AG04450 (cell line): ENCODE data around the gene DYNLT4. TPM values are rescaled to one million over a fixed set of nuclear protein-coding genes. Genes with fewer than 3 reads are reported as not detected.

Experiments
- CTCF ChIA-PET: fragments of 300-600, 350-600 bp; formaldehyde crosslinking; extraction: SDS; loops from one replicate; lab custom pipeline; 2022; ENCODE audit warnings: antibody characterized with exemption, inconsistent platforms; lab: Charles Lee
- POLR2A ChIA-PET: fragments of 350-600 bp; formaldehyde crosslinking; extraction: SDS; loops from one replicate; lab custom pipeline; 2021; ENCODE audit warnings: antibody characterized with exemption, inconsistent platforms; lab: Yijun Ruan, JAX
- DNase-seq: peaks from one replicate; pipeline ENCODE4 v3.0.0-alpha.2; 2011; ENCODE audit warnings: low read depth, low spot score
- H3K27ac ChIP-seq: one replicate; pipeline ENCODE4 v1.5.1; 2012; ENCODE audit warnings: low read depth, low read length, control low read depth
- H3K27me3 ChIP-seq: one replicate; pipeline ENCODE4 v1.6.0; 2012; ENCODE audit warnings: low read length; ENCODE audit not compliant: control insufficient read depth, insufficient read depth
- H3K4me3 ChIP-seq: 2 replicates; pipeline ENCODE4 v1.5.1; 2011; ENCODE audit warnings: mild to moderate bottlenecking, low read depth, low read length, control low read depth
- H3K9me3 ChIP-seq: 2 replicates; pipeline ENCODE4 v1.5.1; 2012; ENCODE audit warnings: low read length; ENCODE audit not compliant: control insufficient read depth, insufficient read depth
- CTCF ChIP-seq: IDR thresholded peaks from 2 replicates; pipeline ENCODE4 v1.5.1; 2011; ENCODE audit warnings: low read depth, low read length, control low read depth, inconsistent platforms
- polyA plus RNA-seq: library from polyadenylated mRNA; depleted of rRNA; stranded (reverse); fragments of >200 nt; gene quantifications from 2 replicates; pipeline ENCODE4 v1.2.3, GENCODE V29; 2011

The DYNLT4 gene
- polyA plus RNA-seq, 1 experiment: not detected

GRCh38 chr1:44777969-44778635 lies 29.0 kb downstream of the DYNLT4 start:
- no peak for DNase-seq
- H3K27ac ChIP-seq: peak overlapping the region; percentile 21
- H3K4me3 ChIP-seq: peak overlapping the region; percentile 92
- H3K9me3 ChIP-seq: no peaks in the 10 kb centered on the region; the same call in 1 of the 2 replicates
- no peak for TF ChIP-seq CTCF
- ChIA-PET POLR2A (interaction anchor here (1.0 kb wide), 1 partner anchor 41 kb away, joined by 3 read pairs; no protein-coding TSS in a partner anchor), CTCF (interaction anchor here (0.8 to 1.3 kb wide), 4 partner anchors 7 to 236 kb away, joined by 3 to 4 read pairs (median 3); partner anchors contain the start of gene PLK3)
- no peaks in the 10 kb centered on the region for H3K27me3 ChIP-seq

GRCh38 chr1:44777547-44777946 lies 29.6 kb downstream of the DYNLT4 start:
- Histone ChIP-seq H3K9me3 (no peaks in the 10 kb centered on the region; the same call in 1 of the 2 replicates), H3K4me3 (peak overlapping the region; percentile 92), H3K27me3 (no peaks in the 10 kb centered on the region), H3K27ac (peak overlapping the region; percentile 21)
- TF ChIP-seq CTCF: no peak
- no peak for DNase-seq
- ChIA-PET CTCF (interaction anchor here (0.8 to 1.3 kb wide), 4 partner anchors 8 to 237 kb away, joined by 3 to 4 read pairs (median 3); partner anchors contain the start of gene PLK3), POLR2A (interaction anchor here (1.0 kb wide), 1 partner anchor 41 kb away, joined by 3 read pairs; no protein-coding TSS in a partner anchor)

GRCh38 chr1:44776730-44777068 lies 30.5 kb downstream of the DYNLT4 start:
- Histone ChIP-seq H3K27ac (peak overlapping the region; percentile 21), H3K4me3 (peak overlapping the region; percentile 92), H3K9me3 (no peaks in the 10 kb centered on the region; the same call in 1 of the 2 replicates), H3K27me3 (no peaks in the 10 kb centered on the region)
- ChIA-PET CTCF (interaction anchor here (0.9 to 2.0 kb wide), 4 partner anchors 14 to 48 kb away, joined by 4 to 6 read pairs (median 4); partner anchors contain the start of gene PLK3), POLR2A (interaction anchor here (0.6 to 2.5 kb wide), 8 partner anchors 10 to 563 kb away, joined by 3 to 23 read pairs (median 11); partner anchors contain the start of genes BEST4, PLK3 and RNU5D-1)
- DNase-seq: no peak
- TF ChIP-seq CTCF: no peak

GRCh38 chr1:44775930-44776729 lies 31.0 kb downstream of the DYNLT4 start:
- Histone ChIP-seq H3K4me3 (peak overlapping the region; percentile 92), H3K27ac (peak overlapping the region; percentile 96), H3K27me3 (no peaks in the 10 kb centered on the region), H3K9me3 (no peaks in the 10 kb centered on the region; the same call in 1 of the 2 replicates)
- no peak for TF ChIP-seq CTCF
- ChIA-PET CTCF (interaction anchor here (0.9 to 2.1 kb wide), 5 partner anchors 14 to 48 kb away, joined by 4 to 9 read pairs (median 4); partner anchors contain the start of gene PLK3), POLR2A (interaction anchor here (0.5 to 2.5 kb wide), 25 partner anchors 8 to 1647 kb away, joined by 3 to 23 read pairs (median 5); partner anchors contain the start of genes BEST4, BTBD19, PLK3 and RNU5D-1)
- DNase-seq: no peak
